Measurements from ENCODE around the gene RPN2. TPM values are rescaled to one million over a fixed set of nuclear protein-coding genes. Genes with fewer than 3 reads are reported as not detected.

RPN2 gene
- total RNA-seq, 4 donors from 2014 or later = 74.4 to 161 (median 107) TPM

- no peak for DNase-seq
- Histone ChIP-seq H3K9me3 (no peaks in the 10 kb centered on the region), H3K27ac (no peak overlapping the region), H3K4me3 (no peak overlapping the region), H3K27me3 (no peaks in the 10 kb centered on the region), H3K4me1 (peaks cover 0 to 1% of the 10 kb centered on the region in 2 donors), H3K36me3 (no peaks in the 10 kb centered on the region)
- intact Hi-C loops (cut with DNase I; ENCODE audit: low total_unique reads) = no loop called here
- no peak for TF ChIP-seq POLR2A (IDR thresholded peaks at IDR 0.05)
- no peak for TF ChIP-seq CTCF (IDR thresholded peaks at IDR 0.05)
Measured at GRCh38 chr20:37185686-37186085, 6.6 kb downstream of the RPN2 start.

DNA sequence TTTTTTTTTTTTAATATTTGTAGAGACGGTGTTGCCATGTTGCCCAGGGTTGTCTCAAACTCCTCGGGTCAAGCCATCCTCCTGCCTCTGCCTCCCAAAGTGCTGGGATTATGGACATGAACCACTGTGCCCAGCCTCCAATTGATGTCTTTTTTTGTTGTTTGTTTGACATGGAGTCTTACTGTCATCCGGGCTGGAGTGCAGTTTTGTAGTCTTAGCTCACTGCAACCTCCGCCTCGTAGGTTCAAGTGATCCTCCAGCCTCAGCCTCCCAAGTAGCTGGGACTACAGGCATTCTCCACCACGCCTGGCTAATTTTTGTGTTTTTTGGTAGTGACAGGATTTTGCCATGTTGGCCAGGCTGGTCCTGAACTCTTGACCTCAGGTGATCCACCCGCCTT lies 9.7 kb downstream of the RPN2 start:
- TF ChIP-seq CTCF (IDR thresholded peaks at IDR 0.05) = no peak
- TF ChIP-seq POLR2A (IDR thresholded peaks at IDR 0.05) = no peak
- no peaks in the 10 kb centered on the region for H3K9me3 ChIP-seq
- no peak for DNase-seq
- H3K4me3 ChIP-seq = no peak overlapping the region
- H3K4me1 ChIP-seq = peaks cover 0 to 6% of the 10 kb centered on the region in 2 donors
- intact Hi-C loops (cut with DNase I; ENCODE audit: low total_unique reads) = no loop called here
- H3K27me3 ChIP-seq = no peaks in the 10 kb centered on the region
- no peaks in the 10 kb centered on the region for H3K36me3 ChIP-seq
- no peak overlapping the region for H3K27ac ChIP-seq

- Histone ChIP-seq H3K4me3 (no peak overlapping the region), H3K27ac (no peak overlapping the region), H3K36me3 (no peaks in the 10 kb centered on the region), H3K9me3 (no peaks in the 10 kb centered on the region), H3K27me3 (no peaks in the 10 kb centered on the region), H3K4me1 (peaks cover 0 to 6% of the 10 kb centered on the region in 2 donors)
- intact Hi-C loops (cut with DNase I; ENCODE audit: low total_unique reads) = no loop called here
- DNase-seq = no peak
- TF ChIP-seq CTCF (IDR thresholded peaks at IDR 0.05) (no peak), POLR2A (IDR thresholded peaks at IDR 0.05) (no peak)
Measured at GRCh38 chr20:37189416-37190016, 10.4 kb downstream of the RPN2 start.

- H3K27me3 ChIP-seq = no peaks in the 10 kb centered on the region
- TF ChIP-seq POLR2A (IDR thresholded peaks at IDR 0.05) = no peak
- TF ChIP-seq CTCF (IDR thresholded peaks at IDR 0.05) = no peak
- no peak for DNase-seq
- no peak overlapping the region for H3K4me3 ChIP-seq
- no peaks in the 10 kb centered on the region for H3K36me3 ChIP-seq
- H3K9me3 ChIP-seq = no peaks in the 10 kb centered on the region
- intact Hi-C loops (cut with DNase I; ENCODE audit: low total_unique reads) = no loop called here
- peaks cover 0 to 6% of the 10 kb centered on the region in 2 donors for H3K4me1 ChIP-seq
- H3K27ac ChIP-seq = no peak overlapping the region
Measured at GRCh38 chr20:37190354-37191112, 11.4 kb downstream of the RPN2 start.

DNA sequence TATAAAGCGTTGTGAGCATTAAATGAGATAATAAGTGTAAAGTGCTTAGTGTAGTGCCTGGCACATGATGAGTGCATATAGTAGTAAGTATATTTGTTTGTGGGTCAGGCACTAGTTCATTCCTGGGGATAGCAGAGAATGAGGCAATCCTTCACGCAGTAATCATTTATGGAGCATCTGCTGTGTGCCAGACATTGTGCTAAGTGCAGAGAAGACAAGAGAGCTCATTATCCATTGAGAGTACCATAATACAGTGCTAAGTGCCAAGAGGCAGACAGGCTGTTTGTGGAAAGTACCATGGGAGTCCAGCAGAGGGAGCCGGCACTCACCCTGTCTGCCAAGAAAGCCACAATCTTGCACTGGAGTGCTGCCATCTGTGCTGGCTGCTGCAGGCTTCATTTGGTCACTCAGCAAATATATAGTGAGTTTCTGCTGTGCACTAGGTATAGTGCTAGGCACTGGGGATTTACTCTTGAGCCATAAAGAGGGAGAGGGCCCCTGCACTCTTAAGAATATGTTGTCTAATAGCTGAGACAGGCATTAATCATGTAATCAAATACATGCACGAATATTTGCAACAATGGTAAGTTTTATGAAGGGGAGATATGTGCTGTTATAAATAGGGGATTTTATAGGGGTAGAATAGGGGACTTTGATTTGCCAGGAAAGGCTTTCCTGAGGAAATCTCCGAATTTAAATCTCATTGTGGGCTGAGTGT lies 13.2 kb downstream of the RPN2 start:
- intact Hi-C loops (cut with DNase I; ENCODE audit: low total_unique reads) = no loop called here
- peaks cover 0 to 6% of the 10 kb centered on the region in 2 donors for H3K4me1 ChIP-seq
- DNase-seq = peak; percentile 86 to 87
- H3K9me3 ChIP-seq = no peaks in the 10 kb centered on the region
- H3K27ac ChIP-seq = no peak overlapping the region
- H3K4me3 ChIP-seq = no peak overlapping the region
- H3K36me3 ChIP-seq = no peaks in the 10 kb centered on the region
- H3K27me3 ChIP-seq = no peaks in the 10 kb centered on the region
- TF ChIP-seq POLR2A (IDR thresholded peaks at IDR 0.05) (no peak), CTCF (IDR thresholded peaks at IDR 0.05) (peak; percentile 79 to 89 (median 86))

All from uterus (tissue), 4 donors.